ENCODE results near the gene GALNT17.

- TF ChIP-seq CTCF (optimal IDR thresholded peaks at IDR 0.05 in 1 of 3, IDR thresholded peaks at IDR 0.05 in 1 of 3, conservative IDR thresholded peaks at IDR 0.05 in 1 of 3; ENCODE audit: extremely low read depth in 1 of 3, insufficient read depth in 2 of 3, low read length in 3 of 3) = no peak
- no peak for TF ChIP-seq EZH2 (IDR thresholded peaks at IDR 0.05; ENCODE audit: low read length)
Observed at GRCh38 chr7:71372991-71373390, 241.0 kb downstream of the GALNT17 start.
